ENCODE data around the gene TTYH3. TPM values are rescaled to one million over a fixed set of nuclear protein-coding genes. Genes with fewer than 3 reads are reported as not detected.

TTYH3 gene
- total and polyA plus RNA-seq, 2 experiments from 2014 or later: 46.3 to 108 TPM

- H3K9me3 ChIP-seq (ENCODE audit: low read depth): no peaks in the 10 kb centered on the region
- H3K4me2 ChIP-seq: no peak overlapping the region
- no peaks in the 10 kb centered on the region for H3K4me1 ChIP-seq (ENCODE audit: insufficient read depth)
- H2AFZ ChIP-seq: no peak overlapping the region
- TF ChIP-seq EZH2 (IDR thresholded peaks at IDR 0.05; ENCODE audit: borderline replicate concordance) (no peak), CTCF (IDR thresholded peaks at IDR 0.05; ENCODE audit: poor library complexity) (no peak), EZH2phosphoT487 (IDR thresholded peaks at IDR 0.05; ENCODE audit: low read depth, severe bottlenecking, unreplicated experiment) (no peak)
- no peak for DNase-seq (ENCODE audit: low spot score)
- WGBS (ENCODE audit: low lambda C conversion rate, missing lambda C conversion rate): 83% methylated on average over 4 of the region's 4 CpGs
- no peak overlapping the region for H3K27ac ChIP-seq
- H3K36me3 ChIP-seq (replicated peaks; ENCODE audit: insufficient read depth, low read depth): no peaks in the 10 kb centered on the region
- H3K27me3 ChIP-seq: no peaks in the 10 kb centered on the region
- no peaks in the 10 kb centered on the region for H3K9me2 ChIP-seq (replicated peaks; ENCODE audit: insufficient read depth)
- H3K4me3 ChIP-seq: no peak overlapping the region
- no peaks in the 10 kb centered on the region for H4K20me1 ChIP-seq (ENCODE audit: insufficient read depth, poor library complexity, severe bottlenecking)
- no peaks in the 10 kb centered on the region for H3K79me2 ChIP-seq
These were observed 32.2 kb downstream of the TTYH3 start for GRCh38 chr7:2663960-2664359.

- H3K27me3 ChIP-seq: no peaks in the 10 kb centered on the region
- no peaks in the 10 kb centered on the region for H3K4me1 ChIP-seq (ENCODE audit: insufficient read depth)
- TF ChIP-seq EZH2 (IDR thresholded peaks at IDR 0.05; ENCODE audit: borderline replicate concordance) (no peak), CTCF (IDR thresholded peaks at IDR 0.05; ENCODE audit: poor library complexity) (no peak), EZH2phosphoT487 (IDR thresholded peaks at IDR 0.05; ENCODE audit: low read depth, severe bottlenecking, unreplicated experiment) (no peak)
- no peak for DNase-seq (ENCODE audit: low spot score)
- H3K4me3 ChIP-seq: no peak overlapping the region
- no peaks in the 10 kb centered on the region for H3K79me2 ChIP-seq
- no peak overlapping the region for H2AFZ ChIP-seq
- H3K4me2 ChIP-seq: no peak overlapping the region
- no peak overlapping the region for H3K27ac ChIP-seq
- no peaks in the 10 kb centered on the region for H3K9me3 ChIP-seq (ENCODE audit: low read depth)
- H3K9me2 ChIP-seq (replicated peaks; ENCODE audit: insufficient read depth): no peaks in the 10 kb centered on the region
- no peaks in the 10 kb centered on the region for H4K20me1 ChIP-seq (ENCODE audit: insufficient read depth, poor library complexity, severe bottlenecking)
- 92% methylated on average over 27 of the region's 33 CpGs for WGBS (ENCODE audit: low lambda C conversion rate, missing lambda C conversion rate)
- H3K36me3 ChIP-seq (replicated peaks; ENCODE audit: insufficient read depth, low read depth): no peaks in the 10 kb centered on the region
These were observed 33.6 kb downstream of the TTYH3 start for GRCh38 chr7:2665359-2665791.

GRCh38 chr7:2666155-2666554 lies 34.4 kb downstream of the TTYH3 start:
- no peak for DNase-seq (ENCODE audit: low spot score)
- no peaks in the 10 kb centered on the region for H3K27me3 ChIP-seq
- H3K36me3 ChIP-seq (replicated peaks; ENCODE audit: insufficient read depth, low read depth): no peaks in the 10 kb centered on the region
- no peak overlapping the region for H2AFZ ChIP-seq
- 88% methylated on average over 4 of the region's 6 CpGs for WGBS (ENCODE audit: low lambda C conversion rate, missing lambda C conversion rate)
- no peaks in the 10 kb centered on the region for H3K79me2 ChIP-seq
- no peaks in the 10 kb centered on the region for H3K9me3 ChIP-seq (ENCODE audit: low read depth)
- no peaks in the 10 kb centered on the region for H3K9me2 ChIP-seq (replicated peaks; ENCODE audit: insufficient read depth)
- H3K4me1 ChIP-seq (ENCODE audit: insufficient read depth): no peaks in the 10 kb centered on the region
- no peak overlapping the region for H3K4me3 ChIP-seq
- no peak overlapping the region for H3K27ac ChIP-seq
- H4K20me1 ChIP-seq (ENCODE audit: insufficient read depth, poor library complexity, severe bottlenecking): no peaks in the 10 kb centered on the region
- TF ChIP-seq EZH2phosphoT487 (IDR thresholded peaks at IDR 0.05; ENCODE audit: low read depth, severe bottlenecking, unreplicated experiment) (no peak), EZH2 (IDR thresholded peaks at IDR 0.05; ENCODE audit: borderline replicate concordance) (no peak), CTCF (IDR thresholded peaks at IDR 0.05; ENCODE audit: poor library complexity) (no peak)
- H3K4me2 ChIP-seq: no peak overlapping the region

All from hepatocyte (in vitro differentiated cells).